A549 (cell line): ENCODE measurements around the gene ARID5A. TPM values are rescaled to one million over a fixed set of nuclear protein-coding genes. Genes with fewer than 3 reads are reported as not detected.

Experiments used
- ATAC-seq, 2 experiments: fragments of 200-7000 bp in 1 of 2; fragments of >200 bp in 1 of 2; cut with Nextera tagmentation in 1 of 2; cut with Tn5 transposase in 1 of 2; 3 replicates each; pipeline versions ENCODE4 v1.8.0 to v1.9.1; 2018 to 2020; ENCODE audit warnings: mild to moderate bottlenecking in 1 of 2, moderate library complexity in 1 of 2
- CTCF ChIA-PET: fragments of 300-600 bp; sonication (Branson Sonifier 250); formaldehyde crosslinking; extraction: SDS; loops from one replicate; lab custom pipeline; 2021; ENCODE audit warnings: antibody characterized with exemption, inconsistent platforms; lab: Yijun Ruan, JAX
- POLR2A ChIA-PET: fragments of 350-600 bp; formaldehyde crosslinking; extraction: SDS; loops from one replicate; lab custom pipeline; 2021; ENCODE audit warnings: antibody characterized with exemption, inconsistent platforms; lab: Yijun Ruan, JAX
- DNase-seq, 2 experiments: peaks; one replicate each; pipeline versions ENCODE4 v3.0.0 to v3.0.0-alpha.2; 2011 to 2016; ENCODE audit warnings: low read depth in 1 of 2, low spot score in 1 of 2
- FAIRE-seq: peaks from 2 replicates; lab custom pipeline; 2011; peaks lifted over from hg19 to GRCh38; lab: Jason Lieb, UNC
- H3K27ac ChIP-seq, 2 experiments: fragments of >200 bp; sonication (Bioruptor Twin); formaldehyde crosslinking; 3 replicates each; pipeline ENCODE4 v1.5.1; 2016 to 2017
- H3K4me1 ChIP-seq: fragments of >200 bp; sonication (Bioruptor Twin); formaldehyde crosslinking; 3 replicates; pipeline ENCODE4 v1.6.1; 2016
- H3K4me2 ChIP-seq: fragments of >200 bp; sonication (Bioruptor Twin); formaldehyde crosslinking; 3 replicates; pipeline ENCODE4 v1.6.1; 2016
- H3K4me3 ChIP-seq: fragments of >200 bp; sonication (Bioruptor Twin); formaldehyde crosslinking; 3 replicates; pipeline ENCODE4 v1.5.1; 2016
- H3K9me3 ChIP-seq: fragments of >200 bp; sonication (Bioruptor Twin); formaldehyde crosslinking; 3 replicates; pipeline ENCODE4 v1.6.1; 2016
- CBX2 ChIP-seq: fragments of 200-600 bp; sonication (generic); IDR thresholded peaks from 2 replicates; pipeline ENCODE4 v1.6.1; 2016; ENCODE audit warnings: low read depth, mild to moderate bottlenecking, borderline replicate concordance
- CHD4 ChIP-seq: fragments of 200-600 bp; sonication (generic); IDR thresholded peaks from 2 replicates; pipeline ENCODE4 v1.6.1; 2016; ENCODE audit warnings: antibody characterized with exemption, mild to moderate bottlenecking, borderline replicate concordance
- EHF ChIP-seq: fragments of 250-450 bp; sonication (Bioruptor Pico); IDR thresholded peaks from 2 replicates; pipeline ENCODE4 v1.5.0; 2020; ENCODE audit warnings: mild to moderate bottlenecking
- FOSB ChIP-seq: fragments of 250-450 bp; sonication (Bioruptor Pico); IDR thresholded peaks from 2 replicates; pipeline ENCODE4 v1.5.0; 2020; ENCODE audit warnings: mild to moderate bottlenecking, moderate library complexity
- FOXS1 ChIP-seq: fragments of 250-450 bp; sonication (Bioruptor Pico); IDR thresholded peaks from 2 replicates; pipeline ENCODE4 v1.5.0; 2020; ENCODE audit warnings: mild to moderate bottlenecking, moderate library complexity
- GATA3 ChIP-seq: IDR thresholded peaks from 2 replicates; pipeline ENCODE4 v1.6.1; 2012; ENCODE audit warnings: borderline replicate concordance
- HOXB5 ChIP-seq: fragments of 250-450 bp; sonication (Bioruptor Pico); IDR thresholded peaks from 2 replicates; pipeline ENCODE4 v1.5.0; 2020; ENCODE audit warnings: mild to moderate bottlenecking, moderate library complexity
- JUN ChIP-seq, 2 experiments: fragments of >200 bp; sonication (Bioruptor Twin); formaldehyde crosslinking; IDR thresholded peaks; 2 replicates in 1 of 2; 3 replicates in 1 of 2; pipeline ENCODE4 v1.6.1; 2016 to 2017
- KDM1A ChIP-seq: fragments of 200-600 bp; sonication (generic); IDR thresholded peaks from 2 replicates; pipeline ENCODE4 v1.6.1; 2016; ENCODE audit warnings: low read depth, mild to moderate bottlenecking
- MAZ ChIP-seq: fragments of 150-350 bp; IDR thresholded peaks from 2 replicates; pipeline ENCODE4 v1.6.1; 2014; ENCODE audit warnings: antibody characterized with exemption, low read depth, low read length, borderline replicate concordance
- NPAS2 ChIP-seq: fragments of 250-450 bp; sonication (Bioruptor Pico); IDR thresholded peaks from 2 replicates; pipeline ENCODE4 v1.8.0; 2022; ENCODE audit warnings: mild to moderate bottlenecking, moderate library complexity, borderline replicate concordance
- NR3C1 ChIP-seq: fragments of >200 bp; sonication (Bioruptor Twin); formaldehyde crosslinking; IDR thresholded peaks from 3 replicates; pipeline ENCODE4 v1.6.1; 2017
- POLR2AphosphoS2 ChIP-seq: conservative IDR thresholded peaks from 2 replicates; pipeline ENCODE4 v1.6.1; 2012; ENCODE audit warnings: low read length, improper control_type of control experiment, inconsistent platforms
- RAD21 ChIP-seq, 2 experiments: fragments of >200 bp in 1 of 2; sonication (Bioruptor Twin) in 1 of 2; formaldehyde crosslinking in 1 of 2; IDR thresholded peaks in 1 of 2; conservative IDR thresholded peaks in 1 of 2; 2 replicates in 1 of 2; 3 replicates in 1 of 2; pipeline ENCODE4 v1.6.1; 2012 to 2018; ENCODE audit warnings: inconsistent platforms in 1 of 2
- RARB ChIP-seq: fragments of 250-450 bp; sonication (Bioruptor Pico); IDR thresholded peaks from 2 replicates; pipeline ENCODE4 v1.8.0; 2021; ENCODE audit warnings: mild to moderate bottlenecking, moderate library complexity
- RCOR1 ChIP-seq: fragments of 150-350 bp; IDR thresholded peaks from 2 replicates; pipeline ENCODE4 v1.6.1; 2014; ENCODE audit warnings: antibody characterized with exemption, low read length, low read depth
- RFX5 ChIP-seq: fragments of 450-650 bp; IDR thresholded peaks from 2 replicates; pipeline ENCODE4 v1.7.1; 2014; ENCODE audit warnings: antibody characterized with exemption, mild to moderate bottlenecking, moderate library complexity
- SREBF2 ChIP-seq: fragments of 450-650 bp; IDR thresholded peaks from 2 replicates; pipeline ENCODE4 v1.6.1; 2014; ENCODE audit warnings: mild to moderate bottlenecking, moderate library complexity
- TP53 ChIP-seq: fragments of 250-450 bp; sonication (Bioruptor Pico); IDR thresholded peaks from 2 replicates; pipeline ENCODE4 v1.5.0; 2021; ENCODE audit warnings: mild to moderate bottlenecking, moderate library complexity
- ZC3H11A ChIP-seq: fragments of 450-650 bp; IDR thresholded peaks from 2 replicates; pipeline ENCODE4 v1.6.1; 2014; ENCODE audit warnings: antibody characterized with exemption, mild to moderate bottlenecking
- ZFP36 ChIP-seq: fragments of 450-650 bp; IDR thresholded peaks from 2 replicates; pipeline ENCODE4 v1.6.1; 2014; ENCODE audit warnings: borderline replicate concordance; ENCODE audit not compliant: partially characterized antibody
- ZSCAN20 ChIP-seq: fragments of 250-450 bp; sonication (Bioruptor Pico); IDR thresholded peaks from 2 replicates; pipeline ENCODE4 v1.8.0; 2022; ENCODE audit warnings: mild to moderate bottlenecking, moderate library complexity
- WGBS: methylation state at CpG from one replicate; pipeline ENCODE4 v1.1.6; 2017; ENCODE audit errors: missing lambda C conversion rate; 5-methylcytosine and 5-hydroxymethylcytosine counted together
- polyA plus RNA-seq, 4 experiments: library from polyadenylated mRNA; depleted of rRNA in 3 of 4; stranded (reverse); fragments of >200 nt; fragmentation: RNase III in 1 of 4; extraction: RNeasy Plus Mini Kit Qiagen cat#74134 plus additional on column Dnase treatment in 1 of 4; gene quantifications; 2 replicates in 3 of 4; 3 replicates in 1 of 4; pipeline ENCODE4 v1.2.3, GENCODE V29; 2011 to 2017
- TF ChIP-seq, protein P1 (sequence below): fragments of 250-450 bp; sonication (Bioruptor Pico); IDR thresholded peaks from 2 replicates; pipeline ENCODE4 v1.5.0; 2020; ENCODE audit warnings: low read depth, mild to moderate bottlenecking, moderate library complexity
- TF ChIP-seq, protein P2 (sequence below): IDR thresholded peaks from 2 replicates; pipeline ENCODE4 v1.6.1; 2012
- TF ChIP-seq, protein P3 (sequence below): IDR thresholded peaks from 2 replicates; pipeline ENCODE4 v1.6.1; 2012; ENCODE audit warnings: low read depth, borderline replicate concordance
- TF ChIP-seq, protein P4 (sequence below): fragments of 200-600 bp; sonication (generic); IDR thresholded peaks from 2 replicates; pipeline ENCODE4 v1.6.1; 2016; ENCODE audit warnings: antibody characterized with exemption, mild to moderate bottlenecking, moderate library complexity

The ARID5A gene
- polyA plus RNA-seq, 2 of the 4 experiments (the other 2 are of a cell fraction): 1.2 to 4.4 TPM

DNA sequence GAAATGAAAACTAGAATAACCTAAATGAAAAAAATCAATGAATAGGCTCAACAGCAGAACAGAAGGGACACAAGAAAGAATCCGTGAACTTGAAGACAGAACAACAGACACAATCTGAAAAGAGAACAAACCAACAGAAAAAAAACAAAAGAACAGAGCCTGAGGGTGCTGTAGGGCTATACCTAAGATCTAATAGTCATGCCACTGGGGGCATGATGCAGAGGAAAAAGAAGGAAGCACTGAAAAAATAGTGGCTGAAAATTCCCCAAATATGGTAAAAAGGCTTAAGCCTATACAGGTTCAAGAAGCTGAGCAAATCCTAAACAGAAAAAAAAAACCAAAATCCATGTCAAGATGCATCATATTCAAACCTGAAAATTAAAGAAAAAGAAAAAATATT, 51.3 kb downstream of the ARID5A start:
- POLR2A ChIA-PET: no interaction called here
- no peak for FAIRE-seq
- no peaks in the 10 kb centered on the region for H3K9me3 ChIP-seq
- TF ChIP-seq FOXS1 (CRISPR knock-in tag) (no peak), POLR2AphosphoS2 (no peak), GATA3 (no peak), KDM1A (no peak), CHD4 (no peak)
- CTCF ChIA-PET: interaction anchor here (1.6 to 3.9 kb wide), 2 partner anchors 38 to 173 kb away, joined by 3 to 16 read pairs; partner anchors contain the start of gene CNNM4
- H3K4me1 ChIP-seq: peaks cover 9% of the 10 kb centered on the region; the same call in 1 of the 3 replicates
- no peak overlapping the region for H3K4me2 ChIP-seq
- DNase-seq: no peak
- H3K27ac ChIP-seq: no peak overlapping the region
- ATAC-seq: peak in 1 of 2 experiments; percentile 23; a peak in 1 of 6 replicates
- no peak overlapping the region for H3K4me3 ChIP-seq
- WGBS: 89% methylated on average over 1 of the region's 1 CpG

DNA sequence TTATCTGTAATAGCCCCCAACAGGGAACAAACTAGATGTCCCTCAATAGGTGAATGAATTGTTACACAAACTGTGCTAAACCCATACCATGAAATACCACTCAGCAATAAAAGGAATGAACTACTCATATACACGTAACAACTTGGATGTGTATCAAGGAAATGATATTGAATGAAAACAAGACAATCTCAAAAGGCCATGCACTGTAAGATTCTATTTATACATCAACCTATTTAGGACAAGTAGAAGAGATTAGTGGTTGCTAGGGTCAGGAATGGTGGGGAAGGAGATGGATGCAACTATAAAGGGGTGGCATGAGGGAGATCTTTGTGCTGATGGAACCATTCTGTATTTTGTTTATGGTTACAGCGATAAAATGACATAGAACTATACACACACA, 54.5 kb downstream of the ARID5A start:
- no peak for ATAC-seq
- POLR2A ChIA-PET: no interaction called here
- TF ChIP-seq FOXS1 (CRISPR knock-in tag): no peak
- TF ChIP-seq RARB (CRISPR knock-in tag): no peak
- no peak for TF ChIP-seq RFX5
- TF ChIP-seq ZC3H11A: no peak
- TF ChIP-seq HOXB5: no peak
- TF ChIP-seq, protein P1, sequence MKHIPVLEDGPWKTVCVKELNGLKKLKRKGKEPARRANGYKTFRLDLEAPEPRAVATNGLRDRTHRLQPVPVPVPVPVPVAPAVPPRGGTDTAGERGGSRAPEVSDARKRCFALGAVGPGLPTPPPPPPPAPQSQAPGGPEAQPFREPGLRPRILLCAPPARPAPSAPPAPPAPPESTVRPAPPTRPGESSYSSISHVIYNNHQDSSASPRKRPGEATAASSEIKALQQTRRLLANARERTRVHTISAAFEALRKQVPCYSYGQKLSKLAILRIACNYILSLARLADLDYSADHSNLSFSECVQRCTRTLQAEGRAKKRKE: no peak
- TF ChIP-seq JUN (IDR thresholded peaks at IDR 0.05): no peak
- TF ChIP-seq, protein P2, sequence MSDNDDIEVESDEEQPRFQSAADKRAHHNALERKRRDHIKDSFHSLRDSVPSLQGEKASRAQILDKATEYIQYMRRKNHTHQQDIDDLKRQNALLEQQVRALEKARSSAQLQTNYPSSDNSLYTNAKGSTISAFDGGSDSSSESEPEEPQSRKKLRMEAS: no peak
- no peak for TF ChIP-seq MAZ
- no peak for TF ChIP-seq FOSB (CRISPR knock-in tag)
- no peak for TF ChIP-seq NPAS2
- no peak for TF ChIP-seq ZSCAN20 (CRISPR knock-in tag)
- TF ChIP-seq RAD21 (conservative IDR thresholded peaks at IDR 0.05 in 1 of 2, IDR thresholded peaks at IDR 0.05 in 1 of 2): no peak
- TF ChIP-seq CBX2: no peak
- Histone ChIP-seq H3K4me1 (0 out of 3 replicates have a peak, but pooled peaks cover 3% of the 10 kb centered on the region), H3K4me2 (no peak overlapping the region), H3K4me3 (no peak overlapping the region), H3K9me3 (no peaks in the 10 kb centered on the region), H3K27ac (no peak overlapping the region)
- no peak for FAIRE-seq
- CTCF ChIA-PET: interaction anchor here (0.7 to 1.0 kb wide), 3 partner anchors 13 to 198 kb away, joined by 3 read pairs; partner anchors contain the start of gene CNNM4
- DNase-seq: no peak
- 89% methylated on average over 2 of the region's 2 CpGs for WGBS

DNA sequence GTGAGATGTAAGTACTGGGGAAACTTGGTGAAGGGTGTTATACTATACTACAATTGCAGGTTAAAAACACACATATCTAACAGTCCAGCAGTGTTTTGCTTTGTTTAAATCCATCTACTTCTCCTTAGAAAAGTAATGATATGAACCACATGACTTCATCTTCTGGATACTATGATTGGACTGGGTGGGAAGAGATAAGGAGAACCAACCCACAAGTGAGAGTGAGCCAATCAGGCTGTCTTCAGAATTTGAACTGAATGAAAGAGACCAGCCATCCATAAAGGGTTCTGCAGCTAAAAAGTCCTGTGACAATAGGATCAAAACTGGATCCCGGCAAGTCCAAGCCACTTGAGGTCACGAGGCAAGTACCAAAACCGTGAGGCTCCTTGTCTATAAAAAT, 54.9 kb downstream of the ARID5A start:
- Histone ChIP-seq H3K4me2 (no peak overlapping the region), H3K9me3 (no peaks in the 10 kb centered on the region), H3K4me3 (no peak overlapping the region), H3K4me1 (0 out of 3 replicates have a peak, but pooled peaks cover 3% of the 10 kb centered on the region), H3K27ac (no peak overlapping the region)
- 94% methylated on average over 3 of the region's 3 CpGs for WGBS
- DNase-seq: no peak
- FAIRE-seq: no peak
- POLR2A ChIA-PET: no interaction called here
- CTCF ChIA-PET: interaction anchor here (0.7 to 1.0 kb wide), 3 partner anchors 13 to 197 kb away, joined by 3 read pairs; partner anchors contain the start of gene CNNM4
- no peak for ATAC-seq
- TF ChIP-seq EHF (CRISPR knock-in tag) (no peak), SREBF2 (no peak), TP53 (CRISPR knock-in tag) (no peak)

DNA sequence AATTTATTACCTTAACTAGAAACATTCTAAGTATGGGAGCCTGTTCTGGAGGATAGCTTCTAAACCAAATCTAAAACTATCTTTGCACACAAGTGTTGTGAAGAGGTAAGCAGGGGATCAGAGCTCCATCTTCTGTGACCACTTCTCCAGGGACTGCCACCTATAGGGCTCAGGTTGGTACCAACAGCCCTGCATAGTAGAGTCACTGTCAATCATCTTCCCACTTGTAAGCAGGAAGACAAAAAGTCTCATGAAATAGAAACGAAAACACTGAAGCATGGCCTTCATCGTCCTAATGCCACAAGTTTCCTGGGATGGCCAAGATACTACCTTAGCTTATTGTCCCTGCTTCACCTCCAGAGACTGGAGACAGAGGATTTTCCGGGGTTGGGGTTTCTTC, 57.7 kb downstream of the ARID5A start:
- 93% methylated on average over 3 of the region's 3 CpGs for WGBS
- ChIA-PET CTCF (interaction anchor here (1.2 to 3.8 kb wide), 8 partner anchors 10 to 167 kb away, joined by 3 to 14 read pairs (median 8); no protein-coding TSS in a partner anchor), POLR2A (no interaction called here)
- Histone ChIP-seq H3K4me2 (no peak overlapping the region), H3K27ac (no peak overlapping the region), H3K9me3 (no peaks in the 10 kb centered on the region), H3K4me1 (no peaks in the 10 kb centered on the region), H3K4me3 (no peak overlapping the region)
- DNase-seq: no peak
- no peak for ATAC-seq
- no peak for FAIRE-seq
- no peak for TF ChIP-seq ZFP36
- TF ChIP-seq NR3C1: no peak
- no peak for TF ChIP-seq FOSB (CRISPR knock-in tag)
- no peak for TF ChIP-seq RCOR1
- TF ChIP-seq POLR2AphosphoS2: no peak
- TF ChIP-seq, protein P3, sequence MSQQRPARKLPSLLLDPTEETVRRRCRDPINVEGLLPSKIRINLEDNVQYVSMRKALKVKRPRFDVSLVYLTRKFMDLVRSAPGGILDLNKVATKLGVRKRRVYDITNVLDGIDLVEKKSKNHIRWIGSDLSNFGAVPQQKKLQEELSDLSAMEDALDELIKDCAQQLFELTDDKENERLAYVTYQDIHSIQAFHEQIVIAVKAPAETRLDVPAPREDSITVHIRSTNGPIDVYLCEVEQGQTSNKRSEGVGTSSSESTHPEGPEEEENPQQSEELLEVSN: no peak
- TF ChIP-seq, protein P1: no peak
- TF ChIP-seq, protein P4, sequence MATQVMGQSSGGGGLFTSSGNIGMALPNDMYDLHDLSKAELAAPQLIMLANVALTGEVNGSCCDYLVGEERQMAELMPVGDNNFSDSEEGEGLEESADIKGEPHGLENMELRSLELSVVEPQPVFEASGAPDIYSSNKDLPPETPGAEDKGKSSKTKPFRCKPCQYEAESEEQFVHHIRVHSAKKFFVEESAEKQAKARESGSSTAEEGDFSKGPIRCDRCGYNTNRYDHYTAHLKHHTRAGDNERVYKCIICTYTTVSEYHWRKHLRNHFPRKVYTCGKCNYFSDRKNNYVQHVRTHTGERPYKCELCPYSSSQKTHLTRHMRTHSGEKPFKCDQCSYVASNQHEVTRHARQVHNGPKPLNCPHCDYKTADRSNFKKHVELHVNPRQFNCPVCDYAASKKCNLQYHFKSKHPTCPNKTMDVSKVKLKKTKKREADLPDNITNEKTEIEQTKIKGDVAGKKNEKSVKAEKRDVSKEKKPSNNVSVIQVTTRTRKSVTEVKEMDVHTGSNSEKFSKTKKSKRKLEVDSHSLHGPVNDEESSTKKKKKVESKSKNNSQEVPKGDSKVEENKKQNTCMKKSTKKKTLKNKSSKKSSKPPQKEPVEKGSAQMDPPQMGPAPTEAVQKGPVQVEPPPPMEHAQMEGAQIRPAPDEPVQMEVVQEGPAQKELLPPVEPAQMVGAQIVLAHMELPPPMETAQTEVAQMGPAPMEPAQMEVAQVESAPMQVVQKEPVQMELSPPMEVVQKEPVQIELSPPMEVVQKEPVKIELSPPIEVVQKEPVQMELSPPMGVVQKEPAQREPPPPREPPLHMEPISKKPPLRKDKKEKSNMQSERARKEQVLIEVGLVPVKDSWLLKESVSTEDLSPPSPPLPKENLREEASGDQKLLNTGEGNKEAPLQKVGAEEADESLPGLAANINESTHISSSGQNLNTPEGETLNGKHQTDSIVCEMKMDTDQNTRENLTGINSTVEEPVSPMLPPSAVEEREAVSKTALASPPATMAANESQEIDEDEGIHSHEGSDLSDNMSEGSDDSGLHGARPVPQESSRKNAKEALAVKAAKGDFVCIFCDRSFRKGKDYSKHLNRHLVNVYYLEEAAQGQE: no peak
